ENCODE results near the gene ANKS1A.

ANKS1A gene

GRCh38 chr6:35072051-35072697, 183.1 kb downstream of the ANKS1A start:
- DNase-seq (ENCODE audit: low read depth): no peak

- no peak for DNase-seq (ENCODE audit: low read depth)
Measured at GRCh38 chr6:35072698-35073055, 183.6 kb downstream of the ANKS1A start.

GRCh38 chr6:35073211-35073610, 184.2 kb downstream of the ANKS1A start:
- DNase-seq (ENCODE audit: low read depth): no peak

- no peak for DNase-seq (ENCODE audit: low read depth)
Measured at GRCh38 chr6:35073766-35074471, 184.9 kb downstream of the ANKS1A start.

DNA sequence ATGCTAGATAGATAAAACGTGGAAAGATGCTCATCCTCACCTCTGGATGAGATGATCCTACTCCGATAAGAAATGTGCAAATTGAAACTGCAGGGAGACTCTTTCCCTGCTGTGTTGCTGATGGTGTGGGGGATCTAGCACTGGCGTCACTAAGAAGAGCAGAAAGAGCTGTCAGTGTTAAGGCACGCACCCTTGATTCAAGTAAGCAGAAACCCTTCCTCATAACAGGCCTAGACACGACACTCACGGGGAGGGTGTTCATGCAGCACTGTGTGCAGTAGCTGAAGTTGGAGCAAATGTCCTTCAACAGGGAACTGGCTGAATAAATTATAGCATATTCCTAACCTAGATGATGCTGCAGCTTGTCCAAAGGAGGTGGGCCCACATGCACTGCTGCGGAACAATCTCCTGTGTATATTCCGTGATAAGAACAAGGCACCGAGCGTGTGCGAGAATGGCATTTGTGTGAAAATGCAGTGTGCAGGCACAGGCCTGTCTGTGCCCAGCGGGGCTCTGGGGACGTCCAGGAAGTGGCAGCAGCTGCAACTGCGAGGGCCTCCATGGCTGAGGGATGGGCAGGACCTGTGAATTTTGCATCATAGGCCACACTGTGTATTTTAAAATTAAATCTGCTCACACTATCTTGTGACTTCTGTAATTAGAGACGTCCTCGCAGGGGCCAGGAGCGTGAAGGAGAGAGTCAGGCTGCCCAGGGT, 188.1 kb downstream of the ANKS1A start:
- DNase-seq (ENCODE audit: low read depth): no peak

GRCh38 chr6:35077713-35078105, 188.7 kb downstream of the ANKS1A start:
- no peak for DNase-seq (ENCODE audit: low read depth)

DNA sequence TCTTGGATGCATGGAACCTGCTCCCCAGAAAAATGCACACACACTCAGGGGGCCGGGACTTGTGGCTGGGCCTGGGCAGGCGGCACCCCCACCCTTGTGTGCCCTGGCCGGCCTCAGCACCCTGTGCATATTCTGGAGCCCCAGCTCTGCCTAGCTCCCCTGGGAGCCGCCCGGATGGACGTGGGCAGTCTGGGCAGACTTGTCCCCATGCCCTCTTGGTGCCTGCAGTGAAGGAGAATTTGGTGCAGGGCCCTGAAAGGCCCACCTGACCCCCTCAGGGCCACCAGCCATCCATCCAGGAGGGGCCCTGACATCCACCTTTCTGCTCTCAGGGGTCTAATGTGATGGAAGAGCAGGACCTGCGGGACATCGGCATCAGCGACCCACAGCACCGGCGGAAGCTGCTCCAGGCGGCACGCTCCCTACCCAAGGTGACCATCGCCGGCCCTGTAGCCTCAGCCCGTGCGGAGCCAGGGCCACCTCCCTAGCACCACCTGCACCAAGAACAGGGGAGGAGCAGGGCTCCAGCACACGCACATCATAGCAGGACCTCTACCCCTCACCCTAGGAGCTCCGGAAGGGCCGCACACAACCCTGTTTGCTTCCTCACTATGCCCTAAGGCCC, 189.3 kb downstream of the ANKS1A start:
- DNase-seq (ENCODE audit: low read depth): no peak

- no peak for DNase-seq (ENCODE audit: low read depth)
Measured at GRCh38 chr6:35078896-35079295, 189.8 kb downstream of the ANKS1A start.

DNA sequence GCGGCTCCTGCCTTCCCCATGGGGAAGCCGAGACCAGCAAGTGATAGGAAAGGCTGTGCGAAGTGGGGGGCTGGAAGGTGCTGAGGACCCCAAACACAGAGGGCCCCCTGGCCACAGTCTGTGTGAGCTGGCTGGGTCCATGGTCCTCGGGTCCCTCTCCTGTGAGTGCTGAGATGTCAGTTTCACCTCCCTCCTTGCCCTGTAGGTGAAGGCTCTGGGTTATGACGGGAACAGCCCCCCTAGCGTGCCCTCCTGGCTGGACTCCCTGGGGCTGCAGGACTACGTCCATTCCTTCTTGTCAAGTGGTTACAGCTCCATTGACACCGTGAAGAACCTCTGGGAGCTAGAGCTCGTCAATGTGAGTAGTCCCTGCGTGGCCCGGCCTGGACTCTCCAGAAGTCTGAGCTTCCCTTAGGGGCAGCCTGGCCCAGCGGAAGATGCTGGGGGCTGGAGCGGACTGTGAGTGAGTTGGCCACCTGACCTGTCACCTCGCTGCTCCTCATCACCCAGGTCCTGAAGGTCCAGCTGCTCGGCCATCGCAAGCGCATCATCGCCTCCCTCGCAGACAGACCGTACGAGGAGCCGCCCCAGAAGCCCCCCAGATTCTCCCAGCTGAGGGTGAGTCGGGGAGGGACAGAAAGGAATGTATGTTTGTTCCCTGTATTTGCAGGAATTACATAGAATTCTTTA, 190.4 kb downstream of the ANKS1A start:
- DNase-seq (ENCODE audit: low read depth): no peak

GRCh38 chr6:35080016-35080680, 191.1 kb downstream of the ANKS1A start:
- DNase-seq (ENCODE audit: low read depth): no peak

GRCh38 chr6:35080821-35081425, 191.9 kb downstream of the ANKS1A start:
- DNase-seq (ENCODE audit: low read depth): no peak

GRCh38 chr6:35081426-35081851, 192.4 kb downstream of the ANKS1A start:
- no peak for DNase-seq (ENCODE audit: low read depth)

GRCh38 chr6:35082046-35082732, 193.1 kb downstream of the ANKS1A start:
- DNase-seq (ENCODE audit: low read depth): no peak

GRCh38 chr6:35082733-35083403, 193.8 kb downstream of the ANKS1A start:
- no peak for DNase-seq (ENCODE audit: low read depth)

GRCh38 chr6:35083507-35083906, 194.5 kb downstream of the ANKS1A start:
- no peak for DNase-seq (ENCODE audit: low read depth)

GRCh38 chr6:35084041-35084491, 195.0 kb downstream of the ANKS1A start:
- DNase-seq (ENCODE audit: low read depth): no peak

- no peak for DNase-seq (ENCODE audit: low read depth)
Measured at GRCh38 chr6:35084511-35085203, 195.6 kb downstream of the ANKS1A start.

- DNase-seq (ENCODE audit: low read depth): no peak
Measured at GRCh38 chr6:35085359-35086281, 196.6 kb downstream of the ANKS1A start.
